ENCODE data around the gene ETFA.
A peak's percentile ranks its signal among the peaks of the same experiment; 100 is the strongest.

ETFA gene

GRCh38 chr15:76343313-76343996, 32.2 kb upstream of the ETFA start:
- H3K4me3 Mint-ChIP-seq: no peak overlapping the region
- ATAC-seq (no peak), DNase-seq (ENCODE audit: low spot score in 2 of 2) (no peak)
- H3K36me3 Mint-ChIP-seq: peaks cover 5% of the 10 kb centered on the region
- H3K4me1 Mint-ChIP-seq: peaks cover 45% of the 10 kb centered on the region
- no peak overlapping the region for H3K27ac Mint-ChIP-seq
- no peaks in the 10 kb centered on the region for H3K9me3 Mint-ChIP-seq

GRCh38 chr15:76342382-76343201, 31.3 kb upstream of the ETFA start:
- Mint-ChIP-seq H3K9me3 (no peaks in the 10 kb centered on the region), H3K27ac (no peak overlapping the region), H3K4me3 (peak overlapping the region; percentile 91), H3K4me1 (peaks cover 48% of the 10 kb centered on the region), H3K36me3 (peaks cover 5% of the 10 kb centered on the region)
- no peak for DNase-seq (ENCODE audit: low spot score in 2 of 2)
- ATAC-seq: no peak

- peak overlapping the region; percentile 91 for H3K4me3 Mint-ChIP-seq
- no peak for DNase-seq (ENCODE audit: low spot score in 2 of 2)
- H3K4me1 Mint-ChIP-seq: peaks cover 53% of the 10 kb centered on the region
- ATAC-seq: no peak
- no peaks in the 10 kb centered on the region for H3K9me3 Mint-ChIP-seq
- H3K36me3 Mint-ChIP-seq: peaks cover 5% of the 10 kb centered on the region
- H3K27ac Mint-ChIP-seq: no peak overlapping the region
Observed at GRCh38 chr15:76342058-76342381, 30.8 kb upstream of the ETFA start.

- DNase-seq (ENCODE audit: low spot score in 2 of 2): no peak
Observed at GRCh38 chr15:76341366-76342057, 30.2 kb upstream of the ETFA start.

GRCh38 chr15:76340803-76341365, 29.6 kb upstream of the ETFA start:
- DNase-seq (ENCODE audit: low spot score in 2 of 2): peak in 1 of 2 donors; percentile 70
- peaks cover 60% of the 10 kb centered on the region for H3K4me1 Mint-ChIP-seq
- no peaks in the 10 kb centered on the region for H3K9me3 Mint-ChIP-seq
- H3K27ac Mint-ChIP-seq: no peak overlapping the region
- peaks cover 5% of the 10 kb centered on the region for H3K36me3 Mint-ChIP-seq
- ATAC-seq: peak; percentile 70
- H3K4me3 Mint-ChIP-seq: peak overlapping the region; percentile 91

More at GRCh38 chr15:76341366-76342057, 30.2 kb upstream of the ETFA start:
- Mint-ChIP-seq H3K36me3 (peaks cover 5% of the 10 kb centered on the region), H3K4me3 (peak overlapping the region; percentile 91), H3K9me3 (no peaks in the 10 kb centered on the region), H3K27ac (no peak overlapping the region), H3K4me1 (peaks cover 58% of the 10 kb centered on the region)
- ATAC-seq: no peak

GRCh38 chr15:76340198-76340802, 29.0 kb upstream of the ETFA start:
- Mint-ChIP-seq H3K4me1 (peaks cover 60% of the 10 kb centered on the region), H3K9me3 (no peaks in the 10 kb centered on the region), H3K4me3 (peak overlapping the region; percentile 91), H3K36me3 (no peaks in the 10 kb centered on the region), H3K27ac (peak overlapping the region; percentile 73)
- peak; percentile 40 for ATAC-seq
- DNase-seq (ENCODE audit: low spot score in 2 of 2): peak in 1 of 2 donors; percentile 70

GRCh38 chr15:76339305-76340197, 28.3 kb upstream of the ETFA start:
- ATAC-seq (no peak), DNase-seq (ENCODE audit: low spot score in 2 of 2) (peak in 1 of 2 donors; percentile 58)
- peak overlapping the region; percentile 73 for H3K27ac Mint-ChIP-seq
- no peaks in the 10 kb centered on the region for H3K9me3 Mint-ChIP-seq
- H3K4me3 Mint-ChIP-seq: peak overlapping the region; percentile 91
- peaks cover 59% of the 10 kb centered on the region for H3K4me1 Mint-ChIP-seq
- no peaks in the 10 kb centered on the region for H3K36me3 Mint-ChIP-seq

- no peaks in the 10 kb centered on the region for H3K9me3 Mint-ChIP-seq
- ATAC-seq (no peak), DNase-seq (ENCODE audit: low spot score in 2 of 2) (no peak)
- no peak overlapping the region for H3K27ac Mint-ChIP-seq
- peak overlapping the region; percentile 91 for H3K4me3 Mint-ChIP-seq
- peaks cover 59% of the 10 kb centered on the region for H3K4me1 Mint-ChIP-seq
- H3K36me3 Mint-ChIP-seq: no peaks in the 10 kb centered on the region
Observed at GRCh38 chr15:76338486-76339304, 27.4 kb upstream of the ETFA start.

- peak overlapping the region; percentile 91 for H3K4me3 Mint-ChIP-seq
- H3K4me1 Mint-ChIP-seq: peaks cover 59% of the 10 kb centered on the region
- no peaks in the 10 kb centered on the region for H3K36me3 Mint-ChIP-seq
- no peak for ATAC-seq
- no peaks in the 10 kb centered on the region for H3K9me3 Mint-ChIP-seq
- no peak overlapping the region for H3K27ac Mint-ChIP-seq
- no peak for DNase-seq (ENCODE audit: low spot score in 2 of 2)
Observed at GRCh38 chr15:76337696-76338485, 26.6 kb upstream of the ETFA start.

- H3K27ac Mint-ChIP-seq: peak overlapping the region; percentile 59
- no peak for ATAC-seq
- H3K4me1 Mint-ChIP-seq: peaks cover 59% of the 10 kb centered on the region
- no peaks in the 10 kb centered on the region for H3K9me3 Mint-ChIP-seq
- DNase-seq (ENCODE audit: low spot score in 2 of 2): no peak
- peak overlapping the region; percentile 80 for H3K4me3 Mint-ChIP-seq
- H3K36me3 Mint-ChIP-seq: no peaks in the 10 kb centered on the region
Observed at GRCh38 chr15:76337059-76337695, 25.9 kb upstream of the ETFA start.

- H3K4me3 Mint-ChIP-seq: peak within 1 kb of the TSS; percentile 80
- ATAC-seq (peak; percentile 66), DNase-seq (ENCODE audit: low spot score in 2 of 2) (peak; percentile 60 to 91)
- H3K9me3 Mint-ChIP-seq: no peaks in the 10 kb centered on the region
- no peaks in the 10 kb centered on the region for H3K36me3 Mint-ChIP-seq
- peaks cover 52% of the 10 kb centered on the region for H3K4me1 Mint-ChIP-seq
- peak within 1 kb of the TSS; percentile 68 for H3K27ac Mint-ChIP-seq
Observed at GRCh38 chr15:76336254-76337058, 25.2 kb upstream of the ETFA start, which contains the start of gene ISL2. Gene ISL2, plus strand, starts transcription at chr15:76336773. Its CDS starts 111 bp downstream, at chr15:76336884.

All from stimulated activated effector memory CD8-positive, alpha-beta T cell treated with anti-CD3 and anti-CD28 coated beads, Interleukin-12 subunit alpha, Interleukin-12 subunit beta, amount 100 ng/mL, for 72 hours (primary cell).